Stimulated activated CD8-positive, alpha-beta memory T cell treated with anti-CD3 and anti-CD28 coated beads, Interleukin-4, amount 100 ng/mL, for 4 hours (primary cell): ENCODE data around the gene TOR1AIP2.

Experiments
- DNase-seq, 2 donors: peaks; one replicate each; pipeline ENCODE4 v3.0.0-alpha.2; 2020; ENCODE audit warnings: low read depth in 2 of 2, low spot score in 1 of 2

The TOR1AIP2 gene

GRCh38 chr1:179877586-179878265 lies at the start of gene TOR1AIP2:
TSS of gene TOR1AIP2 (minus strand) at chr1:179877803. CDS start at chr1:179852665, 25,138 bp downstream.
- DNase-seq: peak; percentile 70 to 75

- DNase-seq: no peak
Observed at GRCh38 chr1:179926850-179927205, 49.2 kb upstream of the TOR1AIP2 start.

- DNase-seq: no peak
Observed at GRCh38 chr1:179925922-179926849, 48.6 kb upstream of the TOR1AIP2 start.

- no peak for DNase-seq
Observed at GRCh38 chr1:179925302-179925701, 47.7 kb upstream of the TOR1AIP2 start.

GRCh38 chr1:179924268-179924667 lies 46.7 kb upstream of the TOR1AIP2 start:
- DNase-seq: no peak

GRCh38 chr1:179923029-179923428 lies 45.4 kb upstream of the TOR1AIP2 start:
- DNase-seq: no peak

- DNase-seq: no peak
Observed at GRCh38 chr1:179921981-179922872, 44.6 kb upstream of the TOR1AIP2 start.

- no peak for DNase-seq
Observed at GRCh38 chr1:179921472-179921871, 43.9 kb upstream of the TOR1AIP2 start.

GRCh38 chr1:179917601-179918429 lies 40.2 kb upstream of the TOR1AIP2 start:
- no peak for DNase-seq

- DNase-seq: no peak
Observed at GRCh38 chr1:179911812-179912211, 34.2 kb upstream of the TOR1AIP2 start.

GRCh38 chr1:179910934-179911333 lies 33.3 kb upstream of the TOR1AIP2 start:
- no peak for DNase-seq

GRCh38 chr1:179889589-179889988 lies 12.0 kb upstream of the TOR1AIP2 start:
- no peak for DNase-seq

GRCh38 chr1:179888071-179888470 lies 10.5 kb upstream of the TOR1AIP2 start:
- no peak for DNase-seq

GRCh38 chr1:179883745-179884138 lies 6.1 kb upstream of the TOR1AIP2 start:
- peak; percentile 9 to 40 for DNase-seq

GRCh38 chr1:179883040-179883744 lies 5.6 kb upstream of the TOR1AIP2 start:
- no peak for DNase-seq

GRCh38 chr1:179882253-179883039 lies 4.8 kb upstream of the TOR1AIP2 start, which contains the start of gene TOR1AIP1:
TSS of gene TOR1AIP1 (plus strand) at chr1:179882285. CDS start at chr1:179882503, 218 bp downstream.
- peak; percentile 90 to 95 for DNase-seq

GRCh38 chr1:179881642-179882252 lies 4.1 kb upstream of the TOR1AIP2 start:
- no peak for DNase-seq

GRCh38 chr1:179879797-179880196 lies 2.2 kb upstream of the TOR1AIP2 start:
- no peak for DNase-seq
